HG03469 (cell line): ENCODE results near the gene FANCM.

Experiments used
- ATAC-seq: cut with Tn5 transposase; IDR thresholded peaks from one replicate; pipeline ENCODE4 v1.9.1; 2021; ENCODE audit warnings: mild to moderate bottlenecking, moderate library complexity, moderate number of reproducible peaks; ENCODE audit not compliant: unreplicated experiment

FANCM gene

GRCh38 chr14:45227566-45227965 lies 91.8 kb downstream of the FANCM start:
- ATAC-seq, result no peak

- ATAC-seq, result no peak
Measured at GRCh38 chr14:45238988-45239387, 103.3 kb downstream of the FANCM start.

GRCh38 chr14:45242706-45243105 lies 107.0 kb downstream of the FANCM start:
- no peak for ATAC-seq

- no peak for ATAC-seq
Measured at GRCh38 chr14:45246151-45246550, 110.4 kb downstream of the FANCM start.

GRCh38 chr14:45246691-45247090 lies 111.0 kb downstream of the FANCM start:
- ATAC-seq, result peak; percentile 37

- no peak for ATAC-seq
Measured at GRCh38 chr14:45247427-45247826, 111.7 kb downstream of the FANCM start.

GRCh38 chr14:45249856-45250575 lies 114.3 kb downstream of the FANCM start:
- ATAC-seq, result no peak
